ENCODE results near the gene FUT7. TPM values are rescaled to one million over a fixed set of nuclear protein-coding genes. Genes with fewer than 3 reads are reported as not detected.

FUT7 gene
- total RNA-seq, 4 donors from 2014 or later: not detected

GRCh38 chr9:137017071-137017470, 14.8 kb downstream of the FUT7 start:
- intact Hi-C loops (cut with DNase I; ENCODE audit: low total_unique reads): no loop called here
- Histone ChIP-seq H3K9me3 (no peaks in the 10 kb centered on the region), H3K4me3 (no peak overlapping the region), H3K4me1 (no peaks in the 10 kb centered on the region), H3K36me3 (no peaks in the 10 kb centered on the region), H3K27ac (no peak overlapping the region), H3K27me3 (no peaks in the 10 kb centered on the region)
- TF ChIP-seq, protein P1, sequence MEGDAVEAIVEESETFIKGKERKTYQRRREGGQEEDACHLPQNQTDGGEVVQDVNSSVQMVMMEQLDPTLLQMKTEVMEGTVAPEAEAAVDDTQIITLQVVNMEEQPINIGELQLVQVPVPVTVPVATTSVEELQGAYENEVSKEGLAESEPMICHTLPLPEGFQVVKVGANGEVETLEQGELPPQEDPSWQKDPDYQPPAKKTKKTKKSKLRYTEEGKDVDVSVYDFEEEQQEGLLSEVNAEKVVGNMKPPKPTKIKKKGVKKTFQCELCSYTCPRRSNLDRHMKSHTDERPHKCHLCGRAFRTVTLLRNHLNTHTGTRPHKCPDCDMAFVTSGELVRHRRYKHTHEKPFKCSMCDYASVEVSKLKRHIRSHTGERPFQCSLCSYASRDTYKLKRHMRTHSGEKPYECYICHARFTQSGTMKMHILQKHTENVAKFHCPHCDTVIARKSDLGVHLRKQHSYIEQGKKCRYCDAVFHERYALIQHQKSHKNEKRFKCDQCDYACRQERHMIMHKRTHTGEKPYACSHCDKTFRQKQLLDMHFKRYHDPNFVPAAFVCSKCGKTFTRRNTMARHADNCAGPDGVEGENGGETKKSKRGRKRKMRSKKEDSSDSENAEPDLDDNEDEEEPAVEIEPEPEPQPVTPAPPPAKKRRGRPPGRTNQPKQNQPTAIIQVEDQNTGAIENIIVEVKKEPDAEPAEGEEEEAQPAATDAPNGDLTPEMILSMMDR (IDR thresholded peaks at IDR 0.05): no peak
- no peak for TF ChIP-seq POLR2A (IDR thresholded peaks at IDR 0.05)
- DNase-seq: no peak

- intact Hi-C loops (cut with DNase I; ENCODE audit: low total_unique reads): no loop called here
- Histone ChIP-seq H3K27ac (no peak overlapping the region), H3K36me3 (no peaks in the 10 kb centered on the region), H3K4me3 (no peak overlapping the region), H3K9me3 (no peaks in the 10 kb centered on the region), H3K27me3 (no peaks in the 10 kb centered on the region), H3K4me1 (no peaks in the 10 kb centered on the region)
- DNase-seq: no peak
- TF ChIP-seq POLR2A (IDR thresholded peaks at IDR 0.05): no peak
- TF ChIP-seq, protein P1 (IDR thresholded peaks at IDR 0.05): no peak
Observed at GRCh38 chr9:137016436-137016835, 15.5 kb downstream of the FUT7 start.

DNA sequence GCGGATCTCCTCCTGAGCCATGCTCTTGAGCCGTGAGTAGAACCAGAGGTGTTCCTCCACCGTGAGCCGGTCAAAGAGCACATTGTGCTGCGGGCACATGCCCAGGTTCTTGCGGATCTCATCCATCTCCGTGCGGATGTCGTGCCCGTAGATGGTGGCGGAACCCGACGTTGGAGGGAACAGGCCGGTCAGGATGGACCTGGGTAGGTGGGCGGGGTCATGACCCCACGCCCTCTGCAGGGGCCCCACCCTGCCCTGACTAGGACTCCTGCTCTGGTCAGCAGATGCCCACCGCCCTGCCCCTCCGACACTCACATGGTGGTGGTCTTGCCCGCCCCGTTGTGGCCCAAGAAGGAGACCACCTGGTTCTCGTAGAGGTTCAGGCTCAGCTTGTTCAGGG, 15.9 kb downstream of the FUT7 start:
- TF ChIP-seq, protein P1 (IDR thresholded peaks at IDR 0.05): no peak
- no peak for TF ChIP-seq POLR2A (IDR thresholded peaks at IDR 0.05)
- H3K4me3 ChIP-seq: no peak overlapping the region
- H3K4me1 ChIP-seq: no peaks in the 10 kb centered on the region
- H3K27ac ChIP-seq: no peak overlapping the region
- H3K9me3 ChIP-seq: no peaks in the 10 kb centered on the region
- H3K27me3 ChIP-seq: no peaks in the 10 kb centered on the region
- intact Hi-C loops (cut with DNase I; ENCODE audit: low total_unique reads): no loop called here
- H3K36me3 ChIP-seq: no peaks in the 10 kb centered on the region
- no peak for DNase-seq

DNA sequence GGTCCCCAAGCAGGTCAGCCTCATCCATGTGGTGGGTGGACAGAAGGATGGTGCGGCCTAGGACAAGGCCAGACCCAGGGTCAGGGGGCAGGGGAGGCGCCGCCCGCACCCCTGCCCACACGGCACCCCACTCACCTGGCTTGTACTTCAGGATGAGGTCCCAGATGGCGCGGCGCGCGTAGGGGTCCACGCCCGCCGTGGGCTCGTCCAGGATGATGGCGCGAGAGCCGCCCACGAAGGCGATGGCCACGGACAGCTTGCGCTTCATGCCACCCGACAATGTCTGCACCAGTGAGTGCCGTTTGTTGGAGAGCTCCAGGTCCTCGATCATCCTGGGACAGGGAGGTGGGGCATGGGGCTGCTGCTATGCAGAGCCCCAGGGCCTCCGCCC, 16.4 kb downstream of the FUT7 start:
- TF ChIP-seq POLR2A (IDR thresholded peaks at IDR 0.05): no peak
- TF ChIP-seq, protein P1 (IDR thresholded peaks at IDR 0.05): no peak
- Histone ChIP-seq H3K27me3 (no peaks in the 10 kb centered on the region), H3K4me3 (no peak overlapping the region), H3K9me3 (no peaks in the 10 kb centered on the region), H3K27ac (no peak overlapping the region), H3K4me1 (no peaks in the 10 kb centered on the region), H3K36me3 (no peaks in the 10 kb centered on the region)
- intact Hi-C loops (cut with DNase I; ENCODE audit: low total_unique reads): no loop called here
- no peak for DNase-seq

GRCh38 chr9:137014776-137015539, 16.9 kb downstream of the FUT7 start:
- Histone ChIP-seq H3K36me3 (no peaks in the 10 kb centered on the region), H3K27me3 (no peaks in the 10 kb centered on the region), H3K27ac (no peak overlapping the region), H3K4me1 (no peaks in the 10 kb centered on the region), H3K4me3 (no peak overlapping the region), H3K9me3 (no peaks in the 10 kb centered on the region)
- DNase-seq: no peak
- intact Hi-C loops (cut with DNase I; ENCODE audit: low total_unique reads): no loop called here
- TF ChIP-seq POLR2A (IDR thresholded peaks at IDR 0.05): no peak
- TF ChIP-seq, protein P1 (IDR thresholded peaks at IDR 0.05): no peak
